HepG2 (cell line): ENCODE measurements around the gene PPM1M. TPM values are rescaled to one million over a fixed set of nuclear protein-coding genes. Genes with fewer than 3 reads are reported as not detected.

Source experiments
- E2F1 ChIP-seq: sonication (generic); formaldehyde crosslinking; IDR thresholded peaks from 2 replicates; pipeline ENCODE4 v1.5.0; 2020; ENCODE audit warnings: missing genetic modification reagents
- FOXA3 ChIP-seq: IDR thresholded peaks from 2 replicates; pipeline ENCODE4 v1.6.1; 2016; ENCODE audit warnings: missing genetic modification reagents, missing compliant biosample characterization
- HDAC2 ChIP-seq: sonication (generic); formaldehyde crosslinking; IDR thresholded peaks from 2 replicates; pipeline ENCODE4 v1.4.0; 2020; ENCODE audit warnings: missing genetic modification reagents
- HNRNPH1 ChIP-seq: fragments of 200-400 bp; formaldehyde crosslinking; optimal IDR thresholded peaks from 2 replicates; pipeline ENCODE3; 2017; ENCODE audit warnings: mild to moderate bottlenecking, low read depth, low read length
- KDM5B ChIP-seq: sonication (generic); formaldehyde crosslinking; IDR thresholded peaks from 2 replicates; pipeline ENCODE4 v1.4.0; 2020; ENCODE audit warnings: missing genetic modification reagents, mild to moderate bottlenecking, borderline replicate concordance
- MLLT10 ChIP-seq: sonication (generic); formaldehyde crosslinking; IDR thresholded peaks from 2 replicates; pipeline ENCODE4 v1.4.0; 2020; ENCODE audit warnings: missing genetic modification reagents
- MXD1 ChIP-seq: sonication (generic); formaldehyde crosslinking; IDR thresholded peaks from 2 replicates; pipeline ENCODE4 v1.4.0; 2020; ENCODE audit warnings: mild to moderate bottlenecking, missing genetic modification reagents
- POGK ChIP-seq: sonication (generic); formaldehyde crosslinking; conservative IDR thresholded peaks from 2 replicates; pipeline ENCODE4 v1.8.0; 2022; ENCODE audit warnings: mild to moderate bottlenecking, moderate library complexity, missing genetic modification reagents
- RORA ChIP-seq: sonication (generic); formaldehyde crosslinking; IDR thresholded peaks from 2 replicates; pipeline ENCODE4 v1.5.0; 2020; ENCODE audit warnings: mild to moderate bottlenecking, missing genetic modification reagents, moderate library complexity
- ZFP41 ChIP-seq: sonication (generic); formaldehyde crosslinking; IDR thresholded peaks from 2 replicates; pipeline ENCODE4 v1.4.0; 2020; ENCODE audit warnings: mild to moderate bottlenecking, missing genetic modification reagents, borderline replicate concordance
- ZNF432 ChIP-seq: sonication (generic); formaldehyde crosslinking; IDR thresholded peaks from 2 replicates; pipeline ENCODE4 v1.5.0; 2020; ENCODE audit warnings: missing genetic modification reagents, mild to moderate bottlenecking, borderline replicate concordance
- ZNF512B ChIP-seq: sonication (generic); formaldehyde crosslinking; IDR thresholded peaks from 2 replicates; pipeline ENCODE4 v1.5.1; 2020; ENCODE audit warnings: missing genetic modification reagents, mild to moderate bottlenecking, borderline replicate concordance
- ZNF629 ChIP-seq: sonication (generic); formaldehyde crosslinking; conservative IDR thresholded peaks from 2 replicates; pipeline ENCODE4 v1.5.0; 2020; ENCODE audit warnings: missing genetic modification reagents
- ZNF704 ChIP-seq: sonication (generic); formaldehyde crosslinking; IDR thresholded peaks from 2 replicates; pipeline ENCODE4 v1.8.1; 2023; ENCODE audit warnings: mild to moderate bottlenecking, inconsistent platforms, moderate library complexity, missing genetic modification reagents, borderline replicate concordance
- ZNF792 ChIP-seq: IDR thresholded peaks from 2 replicates; pipeline ENCODE4 v1.6.1; 2016
- polyA plus RNA-seq, 8 experiments: library from polyadenylated mRNA; depleted of rRNA in 3 of 8; stranded (reverse) in 7 of 8; unstranded in 1 of 8; fragments of >200 nt; fragmentation: Illumina TruSeq in 4 of 8; extraction: Trizol in 4 of 8; gene quantifications; 2 replicates each; pipeline versions ENCODE4 v1.2.1 to v1.2.3, GENCODE V29; 2011 to 2016; ENCODE audit warnings: low read depth in 4 of 8, missing spikeins in 1 of 8, mixed read lengths in 1 of 8; ENCODE audit not compliant: insufficient read depth in 1 of 8
- total RNA-seq, 5 experiments: library from RNA; depleted of rRNA; stranded (reverse); fragments of >200 nt; fragmentation: Illumina TruSeq; extraction: Trizol; gene quantifications; 2 replicates each; pipeline ENCODE4 v1.2.3, GENCODE V29; 2016; ENCODE audit warnings: low read depth in 1 of 5
- TF ChIP-seq, protein P1 (sequence below): sonication (generic); formaldehyde crosslinking; conservative IDR thresholded peaks from 2 replicates; pipeline ENCODE4 v1.4.0; 2020; ENCODE audit warnings: missing genetic modification reagents
- TF ChIP-seq, protein P2 (sequence below): sonication (generic); formaldehyde crosslinking; IDR thresholded peaks from 2 replicates; pipeline ENCODE4 v1.4.0; 2020; ENCODE audit warnings: mild to moderate bottlenecking, missing genetic modification reagents

PPM1M gene
- total and polyA plus RNA-seq, 2 of the 13 experiments (the other 11 are each of a cell fraction or from before 2014, with no cell fraction given) = 2.5 to 5.9 TPM

DNA sequence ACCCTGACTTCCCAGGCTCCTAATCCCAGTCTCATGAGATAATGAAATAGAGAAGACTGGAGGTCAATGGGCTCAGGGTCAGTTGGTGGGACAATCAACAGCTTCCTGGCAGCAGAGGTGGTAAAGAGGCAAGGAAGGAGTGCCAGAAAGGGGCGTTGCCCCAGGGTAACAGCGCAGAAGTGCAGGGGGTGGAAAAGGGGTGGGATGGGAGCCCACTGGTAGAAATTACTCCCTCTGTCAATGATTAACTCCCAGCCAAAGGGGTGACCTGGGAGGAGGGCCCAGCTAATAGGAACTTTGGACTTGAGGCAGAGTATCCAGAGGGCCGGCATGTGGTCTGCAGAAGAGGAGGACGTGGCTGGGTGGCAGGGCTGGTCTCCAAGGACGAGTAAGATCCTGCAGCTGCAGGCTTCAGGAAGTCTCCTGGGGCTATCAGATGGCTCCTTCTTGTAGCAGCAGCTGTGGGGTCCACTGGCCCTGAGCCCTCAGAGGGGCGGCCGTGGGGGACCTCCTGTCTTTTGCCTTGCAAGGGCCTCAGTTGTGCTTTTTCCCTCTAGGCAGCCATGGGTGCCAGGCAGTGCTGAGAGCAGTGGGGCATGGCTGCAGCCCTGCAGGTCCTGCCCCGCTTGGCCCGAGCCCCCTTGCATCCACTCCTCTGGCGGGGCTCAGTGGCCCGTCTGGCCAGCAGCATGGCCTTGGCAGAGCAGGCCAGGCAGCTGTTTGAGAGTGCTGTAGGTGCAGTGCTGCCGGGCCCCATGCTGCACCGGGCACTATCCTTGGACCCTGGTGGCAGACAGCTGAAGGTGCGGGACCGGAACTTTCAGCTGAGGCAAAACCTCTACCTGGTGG lies 44.4 kb downstream of the PPM1M start (continued):
- TF ChIP-seq, protein P1, sequence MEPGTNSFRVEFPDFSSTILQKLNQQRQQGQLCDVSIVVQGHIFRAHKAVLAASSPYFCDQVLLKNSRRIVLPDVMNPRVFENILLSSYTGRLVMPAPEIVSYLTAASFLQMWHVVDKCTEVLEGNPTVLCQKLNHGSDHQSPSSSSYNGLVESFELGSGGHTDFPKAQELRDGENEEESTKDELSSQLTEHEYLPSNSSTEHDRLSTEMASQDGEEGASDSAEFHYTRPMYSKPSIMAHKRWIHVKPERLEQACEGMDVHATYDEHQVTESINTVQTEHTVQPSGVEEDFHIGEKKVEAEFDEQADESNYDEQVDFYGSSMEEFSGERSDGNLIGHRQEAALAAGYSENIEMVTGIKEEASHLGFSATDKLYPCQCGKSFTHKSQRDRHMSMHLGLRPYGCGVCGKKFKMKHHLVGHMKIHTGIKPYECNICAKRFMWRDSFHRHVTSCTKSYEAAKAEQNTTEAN (CRISPR knock-in tag) = no peak; the same call in 1 of the 2 replicates
- TF ChIP-seq, protein P2, sequence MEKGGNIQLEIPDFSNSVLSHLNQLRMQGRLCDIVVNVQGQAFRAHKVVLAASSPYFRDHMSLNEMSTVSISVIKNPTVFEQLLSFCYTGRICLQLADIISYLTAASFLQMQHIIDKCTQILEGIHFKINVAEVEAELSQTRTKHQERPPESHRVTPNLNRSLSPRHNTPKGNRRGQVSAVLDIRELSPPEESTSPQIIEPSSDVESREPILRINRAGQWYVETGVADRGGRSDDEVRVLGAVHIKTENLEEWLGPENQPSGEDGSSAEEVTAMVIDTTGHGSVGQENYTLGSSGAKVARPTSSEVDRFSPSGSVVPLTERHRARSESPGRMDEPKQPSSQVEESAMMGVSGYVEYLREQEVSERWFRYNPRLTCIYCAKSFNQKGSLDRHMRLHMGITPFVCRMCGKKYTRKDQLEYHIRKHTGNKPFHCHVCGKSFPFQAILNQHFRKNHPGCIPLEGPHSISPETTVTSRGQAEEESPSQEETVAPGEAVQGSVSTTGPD (CRISPR knock-in tag) = peak; percentile 66; the same call in 1 of the 2 replicates
- no peak for TF ChIP-seq MLLT10 (CRISPR knock-in tag)
- peak; percentile 71 for TF ChIP-seq HNRNPH1
- TF ChIP-seq ZNF512B (CRISPR knock-in tag) = no peak
- no peak for TF ChIP-seq ZNF432
- peak; percentile 33; the same call in 1 of the 2 replicates for TF ChIP-seq E2F1 (CRISPR knock-in tag)
- peak; percentile 74 for TF ChIP-seq HDAC2 (CRISPR knock-in tag)
- TF ChIP-seq MXD1 (CRISPR knock-in tag) = peak; percentile 76
- TF ChIP-seq ZNF629 = no peak; the same call in 1 of the 2 replicates
- TF ChIP-seq FOXA3 (CRISPR knock-in tag) = peak; percentile 62
- TF ChIP-seq ZNF704 (CRISPR knock-in tag) = 0 out of 2 replicates have a peak, but pooled peaks have one; percentile 53
- peak; percentile 62; the same call in 1 of the 2 replicates for TF ChIP-seq KDM5B (CRISPR knock-in tag)
- TF ChIP-seq ZFP41 = peak; percentile 46; the same call in 1 of the 2 replicates
- TF ChIP-seq POGK (CRISPR knock-in tag) = peak; percentile 67; the same call in 1 of the 2 replicates
- TF ChIP-seq RORA (CRISPR knock-in tag) = no peak
- peak; percentile 17 for TF ChIP-seq ZNF792 (CRISPR knock-in tag)
